GM18508 (cell line): Measurements from ENCODE around the gene ZFR.
"Not testable (repeated sequence)": the region's sequence is repeated elsewhere in the genome, so short reads cannot be mapped to it uniquely, and the experiment has no call there.

Experiments
- ATAC-seq: cut with Tn5 transposase; IDR thresholded peaks from one replicate; pipeline ENCODE4 v1.9.1; 2021; ENCODE audit warnings: moderate number of reproducible peaks; ENCODE audit not compliant: insufficient read depth, unreplicated experiment

The ZFR gene

GRCh38 chr5:32367271-32367670 lies 77.3 kb downstream of the ZFR start:
- not testable (repeated sequence) for ATAC-seq

DNA sequence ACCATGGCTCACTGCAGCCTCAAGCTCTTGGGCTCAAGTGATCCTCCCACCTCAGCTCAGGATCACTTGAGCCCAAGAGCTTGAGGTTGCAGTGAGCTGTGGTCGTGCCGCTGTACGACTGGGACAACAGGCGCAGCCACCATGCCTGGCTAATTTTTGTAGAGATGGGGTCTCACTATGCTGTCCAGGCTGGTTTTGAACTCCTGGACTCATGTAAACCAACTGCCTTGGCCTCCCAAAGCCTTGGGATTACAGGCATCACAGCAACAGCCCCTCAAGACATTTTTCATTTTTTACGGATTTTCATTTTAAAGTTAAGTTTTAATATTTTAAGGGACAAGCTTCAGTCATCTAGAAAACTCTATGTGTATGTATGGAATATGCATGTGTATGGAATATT lies 78.9 kb downstream of the ZFR start:
- no peak for ATAC-seq

DNA sequence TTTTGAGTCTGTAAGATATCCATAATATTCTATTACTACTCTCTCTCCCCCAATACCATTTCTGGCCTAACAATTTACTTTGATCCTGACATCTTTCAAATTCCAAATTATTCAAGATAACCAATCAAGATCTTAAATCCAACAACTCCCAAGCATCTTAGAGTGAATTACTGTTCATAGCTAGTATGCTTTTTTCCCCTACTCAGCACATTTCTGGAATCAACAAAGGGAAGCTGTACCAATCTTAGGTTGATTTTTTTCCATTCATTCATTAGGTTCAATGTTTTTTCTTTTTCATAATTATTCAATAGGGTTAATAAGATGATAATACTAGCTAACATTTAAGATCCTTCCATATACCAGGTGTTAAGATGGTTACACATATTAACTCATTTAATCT lies 81.5 kb downstream of the ZFR start:
- ATAC-seq, result no peak

GRCh38 chr5:32362527-32362926 lies 82.0 kb downstream of the ZFR start:
- no peak for ATAC-seq

- ATAC-seq, result no peak
These were observed 83.6 kb downstream of the ZFR start for GRCh38 chr5:32360906-32361305.

DNA sequence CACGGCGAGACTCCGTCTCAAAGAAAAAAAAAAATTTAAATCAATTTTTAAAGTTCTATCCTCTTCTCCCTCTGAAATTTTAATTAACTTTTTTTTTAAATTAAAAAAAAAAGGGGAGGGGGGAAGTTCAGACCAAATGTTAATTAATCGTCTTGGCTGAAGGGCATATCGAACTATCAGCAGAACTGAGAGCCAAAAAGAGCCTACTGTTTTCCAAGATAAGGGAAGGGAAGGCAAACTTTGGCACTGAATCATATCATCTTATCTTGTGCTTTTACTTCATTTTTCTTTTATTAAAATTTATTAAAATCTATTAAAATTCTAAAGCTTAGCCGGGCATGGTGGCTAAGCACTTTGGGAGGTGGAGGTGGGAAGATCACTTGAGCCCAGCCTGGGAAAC lies 85.9 kb downstream of the ZFR start:
- no peak for ATAC-seq

DNA sequence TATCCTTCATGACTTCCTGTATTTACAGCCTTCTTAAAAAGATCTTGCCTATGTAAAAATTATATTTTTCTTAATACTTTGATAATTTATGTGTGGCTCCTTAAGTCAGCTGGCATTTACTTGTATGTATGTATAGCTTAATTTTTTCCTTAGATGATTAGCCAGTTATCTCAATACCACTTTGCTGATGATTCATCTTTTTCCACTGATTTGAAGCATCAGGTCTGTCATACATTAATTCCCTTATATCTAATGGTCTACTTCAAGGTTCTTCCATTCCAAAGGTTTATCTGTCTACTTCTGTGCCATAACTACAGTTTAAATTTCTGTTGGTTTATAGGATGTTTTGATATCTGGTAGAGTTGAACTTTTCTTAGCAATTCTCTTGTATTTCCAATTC lies 86.9 kb downstream of the ZFR start:
- no peak for ATAC-seq

GRCh38 chr5:32355686-32356085 lies 88.9 kb downstream of the ZFR start:
- no peak for ATAC-seq

DNA sequence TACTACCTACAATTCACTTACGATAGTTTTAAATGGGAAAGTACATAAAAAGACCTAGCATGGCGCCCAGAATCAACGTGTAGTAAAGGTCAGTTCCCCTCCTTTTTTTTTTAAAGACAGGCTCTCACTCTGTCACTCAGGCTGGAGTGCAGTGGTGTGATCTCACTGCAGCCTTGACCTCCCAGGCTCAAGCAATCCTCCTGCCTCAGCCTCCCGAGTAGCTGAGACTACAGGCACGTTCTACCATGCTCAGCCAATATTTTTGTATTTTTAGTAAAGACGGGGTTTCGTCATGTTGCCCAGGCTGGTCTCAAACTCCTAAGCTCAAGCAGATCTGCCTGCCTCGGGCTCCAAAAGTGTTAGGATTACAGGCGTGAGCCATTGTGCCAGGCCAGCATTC lies 91.1 kb downstream of the ZFR start:
- no peak for ATAC-seq

GRCh38 chr5:32352685-32353084 lies 91.9 kb downstream of the ZFR start:
- ATAC-seq, result no peak

GRCh38 chr5:32346869-32347268 lies 97.7 kb downstream of the ZFR start:
- no peak for ATAC-seq

- no peak for ATAC-seq
These were observed 101.4 kb downstream of the ZFR start for GRCh38 chr5:32343058-32343672.

GRCh38 chr5:32342656-32343055 lies 101.9 kb downstream of the ZFR start:
- ATAC-seq, result no peak

DNA sequence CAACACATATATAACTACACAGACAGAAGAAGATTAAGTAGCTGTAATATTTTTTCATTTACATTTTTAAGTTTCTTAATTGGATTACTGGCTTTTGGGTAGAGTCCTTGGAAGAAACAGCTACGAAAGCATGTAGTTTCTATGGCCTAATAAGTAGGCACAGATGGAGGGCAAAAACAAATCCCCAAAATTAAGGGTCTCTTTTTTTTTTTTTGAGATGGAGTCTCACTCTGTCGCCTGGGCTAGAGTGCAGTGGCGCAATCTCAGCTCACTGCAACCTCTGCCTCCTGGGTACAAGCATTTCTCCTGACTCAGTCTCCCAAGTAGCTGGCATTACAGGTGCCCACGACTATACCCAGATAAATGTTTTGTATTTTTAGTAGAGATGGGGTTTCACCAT lies 104.7 kb downstream of the ZFR start:
- ATAC-seq, result no peak

DNA sequence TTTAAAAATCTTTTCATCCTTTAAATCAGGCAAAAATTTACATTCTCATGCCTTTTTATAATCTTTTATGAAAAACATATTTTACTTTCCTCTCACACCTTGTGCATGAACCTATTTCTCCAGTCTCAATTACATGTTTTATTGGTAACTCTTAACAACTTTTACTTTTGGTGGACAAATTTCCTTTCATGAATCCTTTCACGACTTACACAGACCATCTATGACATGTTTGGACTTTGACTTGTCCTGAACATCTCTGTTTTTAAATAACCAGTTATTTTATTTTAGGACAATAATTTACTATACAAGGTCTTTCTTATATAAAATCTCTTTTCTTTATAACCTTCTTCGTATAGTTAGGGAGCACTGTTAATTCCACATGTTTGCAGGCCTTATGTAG lies 105.3 kb downstream of the ZFR start:
- no peak for ATAC-seq

- ATAC-seq, result no peak
These were observed 111.6 kb downstream of the ZFR start for GRCh38 chr5:32332966-32333365.

DNA sequence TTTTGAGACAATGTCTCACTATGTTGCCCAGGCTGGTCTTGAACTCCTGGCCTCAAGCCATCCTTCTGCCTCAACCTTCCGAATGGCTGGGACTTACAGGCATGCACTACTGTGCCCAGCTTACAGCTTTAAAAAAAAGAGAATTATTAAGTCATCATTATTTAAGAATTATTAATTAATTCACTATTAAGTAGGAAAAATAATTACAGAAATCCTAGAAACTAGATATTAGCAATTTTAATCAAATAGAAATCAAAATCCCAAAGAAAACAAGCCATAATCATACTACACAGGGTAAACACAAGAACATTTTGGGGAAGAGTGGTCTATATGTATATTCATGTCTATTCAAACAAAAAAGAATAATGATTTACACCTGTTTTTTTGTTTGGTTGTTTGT lies 112.2 kb downstream of the ZFR start:
- no peak for ATAC-seq

DNA sequence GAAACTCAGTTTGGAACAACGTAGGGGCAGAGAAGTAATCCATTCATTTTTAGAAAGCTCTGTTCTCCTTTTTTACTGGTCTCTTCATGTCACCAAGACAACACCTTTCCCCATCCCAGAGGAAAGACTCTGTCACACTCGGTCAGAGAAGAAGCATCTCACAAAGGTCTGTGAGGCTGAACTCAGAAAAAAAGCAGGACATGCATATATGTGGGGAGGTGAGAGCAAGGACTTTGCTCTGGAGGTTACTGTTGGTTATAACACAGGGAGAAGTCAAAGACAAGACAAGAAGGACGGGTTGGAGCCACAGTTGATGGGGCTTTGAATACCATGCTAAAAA lies 112.6 kb downstream of the ZFR start:
- ATAC-seq, result no peak

GRCh38 chr5:32331217-32331934 lies 113.2 kb downstream of the ZFR start:
- ATAC-seq, result no peak

GRCh38 chr5:32330126-32330971 lies 114.2 kb downstream of the ZFR start:
- no peak for ATAC-seq

- ATAC-seq, result peak; percentile 81
These were observed 115.1 kb downstream of the ZFR start for GRCh38 chr5:32329395-32329834.
